Activated naive CD4-positive, alpha-beta T cell treated with anti-CD3 and anti-CD28 coated beads, Interleukin-2, amount 50 U/mL, for 24 hours (primary cell): ENCODE data around the gene IL1R2.

ENCODE experiments used
- H3K27ac Mint-ChIP-seq: one replicate; pipeline ENCODE4 v1.8.0; 2021; ENCODE audit warnings: mild to moderate bottlenecking, mixed read lengths
- H3K27me3 Mint-ChIP-seq: one replicate; pipeline ENCODE4 v1.8.0; 2021; ENCODE audit warnings: mixed read lengths
- H3K36me3 Mint-ChIP-seq: one replicate; pipeline ENCODE4 v1.8.0; 2021; ENCODE audit warnings: mixed read lengths
- H3K4me1 Mint-ChIP-seq: one replicate; pipeline ENCODE4 v1.8.0; 2021; ENCODE audit warnings: mixed read lengths
- H3K4me3 Mint-ChIP-seq: one replicate; pipeline ENCODE4 v1.8.0; 2021; ENCODE audit warnings: mild to moderate bottlenecking, mixed read lengths
- H3K9me3 Mint-ChIP-seq: one replicate; pipeline ENCODE4 v1.8.0; 2021; ENCODE audit warnings: mixed read lengths

Gene IL1R2

GRCh38 chr2:101967826-101968513 is 23.8 kb upstream of the IL1R2 start:
- Mint-ChIP-seq H3K27ac (no peak overlapping the region), H3K36me3 (peaks cover 2% of the 10 kb centered on the region), H3K27me3 (no peaks in the 10 kb centered on the region), H3K4me3 (no peak overlapping the region), H3K9me3 (peaks cover 12% of the 10 kb centered on the region), H3K4me1 (no peaks in the 10 kb centered on the region)

GRCh38 chr2:101969723-101970122 is 22.0 kb upstream of the IL1R2 start:
- no peaks in the 10 kb centered on the region for H3K4me1 Mint-ChIP-seq
- no peak overlapping the region for H3K4me3 Mint-ChIP-seq
- no peak overlapping the region for H3K27ac Mint-ChIP-seq
- H3K9me3 Mint-ChIP-seq = peaks cover 12% of the 10 kb centered on the region
- H3K27me3 Mint-ChIP-seq = no peaks in the 10 kb centered on the region
- peaks cover 2% of the 10 kb centered on the region for H3K36me3 Mint-ChIP-seq

DNA sequence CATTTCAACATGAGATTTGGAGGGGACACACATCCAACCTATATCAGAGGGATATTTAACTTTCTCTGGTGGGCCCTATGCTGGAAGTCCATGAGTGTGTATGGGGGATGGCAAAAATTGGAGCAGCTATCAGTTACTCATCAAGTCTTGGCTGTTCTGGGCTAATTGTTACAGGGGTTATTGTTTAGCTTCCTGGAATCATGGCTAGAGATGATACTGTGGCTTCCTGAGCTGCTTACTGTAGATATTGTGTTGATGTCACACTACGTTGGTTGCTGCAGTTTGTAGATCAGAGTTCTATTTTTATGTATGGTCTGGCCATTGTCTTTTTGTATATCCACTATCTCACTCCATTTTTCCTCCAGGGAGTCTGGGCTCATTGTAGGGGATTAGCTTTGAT is 20.9 kb upstream of the IL1R2 start:
- no peak overlapping the region for H3K4me3 Mint-ChIP-seq
- no peak overlapping the region for H3K27ac Mint-ChIP-seq
- peaks cover 12% of the 10 kb centered on the region for H3K9me3 Mint-ChIP-seq
- H3K36me3 Mint-ChIP-seq = peaks cover 2% of the 10 kb centered on the region
- H3K4me1 Mint-ChIP-seq = no peaks in the 10 kb centered on the region
- H3K27me3 Mint-ChIP-seq = no peaks in the 10 kb centered on the region

DNA sequence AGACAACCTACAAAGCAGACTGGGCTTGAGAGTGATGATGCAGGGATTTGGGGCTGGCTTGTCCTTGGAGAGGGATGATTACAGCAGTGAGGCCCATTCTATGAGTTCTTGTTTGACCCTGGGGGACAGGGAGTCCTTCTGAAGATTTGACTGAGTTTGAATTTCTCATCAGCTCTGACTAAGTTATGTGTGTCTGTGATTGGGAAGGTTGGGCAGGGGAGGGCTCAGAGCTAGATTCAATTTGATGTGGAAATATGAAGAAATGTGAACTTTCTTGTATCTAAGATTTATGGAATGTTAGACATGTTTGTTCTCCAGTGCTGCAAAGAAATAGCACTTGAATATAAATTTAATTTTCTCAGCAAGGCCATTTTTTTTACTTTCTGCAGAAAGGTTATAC is 19.9 kb upstream of the IL1R2 start:
- Mint-ChIP-seq H3K36me3 (peaks cover 2% of the 10 kb centered on the region), H3K4me1 (no peaks in the 10 kb centered on the region), H3K9me3 (peaks cover 12% of the 10 kb centered on the region), H3K4me3 (no peak overlapping the region), H3K27me3 (no peaks in the 10 kb centered on the region), H3K27ac (no peak overlapping the region)

GRCh38 chr2:101972621-101973434 is 18.9 kb upstream of the IL1R2 start:
- H3K27ac Mint-ChIP-seq = peak overlapping the region; percentile 13
- no peak overlapping the region for H3K4me3 Mint-ChIP-seq
- peaks cover 2% of the 10 kb centered on the region for H3K36me3 Mint-ChIP-seq
- no peaks in the 10 kb centered on the region for H3K4me1 Mint-ChIP-seq
- peaks cover 12% of the 10 kb centered on the region for H3K9me3 Mint-ChIP-seq
- no peaks in the 10 kb centered on the region for H3K27me3 Mint-ChIP-seq

DNA sequence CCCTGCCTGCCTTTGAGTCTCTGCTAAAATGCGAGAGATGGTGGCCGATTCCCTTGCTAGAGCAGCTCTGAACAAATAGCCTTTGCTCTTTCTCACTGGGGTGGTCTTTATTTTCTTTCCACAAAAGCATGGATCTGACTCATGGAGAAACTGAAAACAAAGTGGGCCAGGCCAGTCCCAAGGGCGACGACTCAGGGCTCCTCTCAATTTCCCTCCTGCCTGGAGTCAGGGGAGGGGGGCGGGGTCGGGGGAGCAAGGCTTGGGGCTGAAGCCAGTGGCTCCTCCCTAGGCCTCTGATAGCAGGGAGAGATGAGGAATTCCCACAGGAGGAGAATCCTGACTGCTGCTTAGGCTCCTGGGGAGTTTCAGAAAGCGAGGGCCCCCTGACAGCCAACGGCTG is 17.1 kb upstream of the IL1R2 start:
- no peaks in the 10 kb centered on the region for H3K27me3 Mint-ChIP-seq
- H3K4me3 Mint-ChIP-seq = no peak overlapping the region
- H3K27ac Mint-ChIP-seq = no peak overlapping the region
- H3K4me1 Mint-ChIP-seq = no peaks in the 10 kb centered on the region
- H3K36me3 Mint-ChIP-seq = peaks cover 2% of the 10 kb centered on the region
- H3K9me3 Mint-ChIP-seq = peaks cover 12% of the 10 kb centered on the region

DNA sequence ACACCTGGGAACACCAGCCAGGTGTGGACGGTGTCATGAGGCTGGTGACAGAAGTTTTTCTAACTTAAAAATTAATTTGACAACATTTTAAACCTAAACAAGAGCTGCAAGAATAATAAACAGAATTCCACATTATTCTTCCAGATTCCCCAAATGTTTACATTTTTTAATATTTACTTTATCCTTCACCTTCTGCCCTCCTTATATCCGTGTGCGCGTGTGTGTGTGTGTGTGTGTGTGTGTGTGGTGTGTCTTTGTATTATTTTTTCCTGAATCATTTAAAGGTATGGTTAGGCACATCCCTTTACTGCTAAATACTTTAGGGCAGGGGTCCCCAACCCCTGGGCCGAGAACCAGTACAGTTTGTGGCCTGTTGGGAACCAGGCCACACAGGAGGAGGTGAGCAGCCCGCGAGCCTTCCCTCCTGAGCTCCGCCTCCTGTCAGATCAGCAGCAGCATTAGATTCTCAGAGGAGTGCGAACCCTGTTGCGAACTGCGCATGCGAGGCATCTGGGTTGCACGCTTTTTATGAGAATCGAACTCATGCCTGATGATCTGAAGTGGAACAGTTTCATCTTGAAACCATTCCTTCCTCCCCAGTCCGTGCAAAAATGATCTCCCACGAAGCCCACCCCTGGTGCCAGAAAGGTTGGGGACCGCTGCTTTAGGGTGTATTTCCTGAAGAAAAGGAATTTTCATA is 16.4 kb upstream of the IL1R2 start:
- no peaks in the 10 kb centered on the region for H3K27me3 Mint-ChIP-seq
- no peak overlapping the region for H3K27ac Mint-ChIP-seq
- H3K4me1 Mint-ChIP-seq = no peaks in the 10 kb centered on the region
- H3K36me3 Mint-ChIP-seq = peaks cover 2% of the 10 kb centered on the region
- H3K4me3 Mint-ChIP-seq = no peak overlapping the region
- H3K9me3 Mint-ChIP-seq = peaks cover 12% of the 10 kb centered on the region

DNA sequence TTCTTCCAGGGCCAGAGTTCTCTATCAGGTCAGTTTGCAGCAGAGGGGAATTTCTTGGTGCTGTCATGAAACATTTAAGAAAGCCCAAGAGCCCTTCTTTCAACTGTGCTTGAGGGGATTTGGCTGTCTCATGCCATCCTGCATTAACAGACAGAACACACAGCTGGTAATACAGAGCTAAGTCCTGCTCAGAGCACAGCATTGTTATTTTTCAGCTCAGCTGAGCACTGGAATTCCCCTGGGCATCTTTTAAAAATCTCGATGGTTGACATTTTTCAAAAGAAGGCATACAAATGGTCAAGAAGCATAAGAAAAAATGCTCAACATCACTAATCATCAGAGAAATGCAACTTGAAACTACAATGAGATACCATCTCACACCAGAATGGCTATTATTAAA is 14.9 kb upstream of the IL1R2 start:
- H3K4me3 Mint-ChIP-seq = no peak overlapping the region
- H3K27me3 Mint-ChIP-seq = no peaks in the 10 kb centered on the region
- no peaks in the 10 kb centered on the region for H3K4me1 Mint-ChIP-seq
- H3K27ac Mint-ChIP-seq = no peak overlapping the region
- H3K36me3 Mint-ChIP-seq = no peaks in the 10 kb centered on the region
- H3K9me3 Mint-ChIP-seq = peaks cover 8% of the 10 kb centered on the region

DNA sequence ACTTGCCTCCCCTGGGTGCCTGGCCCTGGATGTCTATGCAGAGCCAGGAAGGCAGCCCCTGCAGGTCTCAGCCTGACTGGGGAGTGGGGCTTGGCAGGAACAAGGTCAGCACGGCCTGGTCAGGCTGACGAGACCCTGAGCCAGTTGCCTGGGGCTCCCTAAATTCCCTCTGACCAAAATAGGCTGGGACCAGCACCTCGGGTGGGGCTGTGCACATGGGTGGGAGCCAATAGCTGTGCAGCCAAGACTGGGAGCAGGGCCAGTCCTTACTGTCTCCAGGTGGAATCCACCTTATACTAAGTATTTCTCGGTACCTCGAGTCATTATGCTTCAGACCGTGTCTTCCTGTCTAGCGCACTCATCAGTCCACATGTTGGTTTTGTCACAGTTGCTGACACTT is 11.4 kb upstream of the IL1R2 start:
- Mint-ChIP-seq H3K27ac (peak overlapping the region; percentile 23), H3K4me1 (no peaks in the 10 kb centered on the region), H3K4me3 (no peak overlapping the region), H3K36me3 (no peaks in the 10 kb centered on the region), H3K27me3 (no peaks in the 10 kb centered on the region), H3K9me3 (no peaks in the 10 kb centered on the region)

GRCh38 chr2:101981066-101981465 is 10.7 kb upstream of the IL1R2 start:
- Mint-ChIP-seq H3K4me1 (no peaks in the 10 kb centered on the region), H3K4me3 (no peak overlapping the region), H3K36me3 (no peaks in the 10 kb centered on the region), H3K27ac (no peak overlapping the region), H3K9me3 (no peaks in the 10 kb centered on the region), H3K27me3 (no peaks in the 10 kb centered on the region)

- Mint-ChIP-seq H3K27me3 (no peaks in the 10 kb centered on the region), H3K4me3 (no peak overlapping the region), H3K9me3 (no peaks in the 10 kb centered on the region), H3K4me1 (peaks cover 4% of the 10 kb centered on the region), H3K27ac (no peak overlapping the region), H3K36me3 (no peaks in the 10 kb centered on the region)
Measured at GRCh38 chr2:101981504-101981903, 10.3 kb upstream of the IL1R2 start.

DNA sequence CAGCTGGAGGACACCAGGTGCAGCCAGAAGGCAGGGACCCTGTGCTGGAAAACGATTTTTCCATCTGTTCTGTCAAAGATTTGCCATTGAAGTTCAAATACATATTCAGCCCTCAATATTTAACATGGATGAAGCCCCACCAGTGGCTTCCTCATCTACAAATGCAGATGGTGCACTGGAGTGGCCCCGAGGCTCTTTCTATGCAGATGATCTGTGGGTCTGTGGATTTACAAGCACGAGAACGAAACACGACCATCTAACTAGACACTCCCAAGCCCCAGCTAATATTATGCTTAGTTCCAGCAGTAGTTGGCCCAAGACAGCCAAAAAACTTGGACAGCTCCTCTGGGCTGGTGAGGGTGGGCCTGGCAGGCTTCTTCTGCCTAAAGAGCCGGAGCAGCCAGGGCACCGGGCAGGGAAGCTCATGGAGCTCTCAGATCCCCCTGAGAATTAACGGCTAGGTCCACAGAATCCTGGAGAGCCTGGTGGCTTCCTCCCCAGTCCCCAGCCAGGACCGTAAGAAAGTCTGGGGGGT is 9.2 kb upstream of the IL1R2 start:
- H3K36me3 Mint-ChIP-seq = no peaks in the 10 kb centered on the region
- H3K27me3 Mint-ChIP-seq = no peaks in the 10 kb centered on the region
- no peaks in the 10 kb centered on the region for H3K9me3 Mint-ChIP-seq
- H3K27ac Mint-ChIP-seq = no peak overlapping the region
- no peak overlapping the region for H3K4me3 Mint-ChIP-seq
- H3K4me1 Mint-ChIP-seq = peaks cover 13% of the 10 kb centered on the region

- Mint-ChIP-seq H3K4me1 (peaks cover 17% of the 10 kb centered on the region), H3K36me3 (no peaks in the 10 kb centered on the region), H3K27ac (no peak overlapping the region), H3K27me3 (no peaks in the 10 kb centered on the region), H3K9me3 (no peaks in the 10 kb centered on the region), H3K4me3 (no peak overlapping the region)
Measured at GRCh38 chr2:101983486-101983885, 8.3 kb upstream of the IL1R2 start.

- H3K4me3 Mint-ChIP-seq = no peak overlapping the region
- no peaks in the 10 kb centered on the region for H3K9me3 Mint-ChIP-seq
- no peaks in the 10 kb centered on the region for H3K27me3 Mint-ChIP-seq
- no peak overlapping the region for H3K27ac Mint-ChIP-seq
- no peaks in the 10 kb centered on the region for H3K36me3 Mint-ChIP-seq
- H3K4me1 Mint-ChIP-seq = peaks cover 17% of the 10 kb centered on the region
Measured at GRCh38 chr2:101983928-101984327, 7.8 kb upstream of the IL1R2 start.

DNA sequence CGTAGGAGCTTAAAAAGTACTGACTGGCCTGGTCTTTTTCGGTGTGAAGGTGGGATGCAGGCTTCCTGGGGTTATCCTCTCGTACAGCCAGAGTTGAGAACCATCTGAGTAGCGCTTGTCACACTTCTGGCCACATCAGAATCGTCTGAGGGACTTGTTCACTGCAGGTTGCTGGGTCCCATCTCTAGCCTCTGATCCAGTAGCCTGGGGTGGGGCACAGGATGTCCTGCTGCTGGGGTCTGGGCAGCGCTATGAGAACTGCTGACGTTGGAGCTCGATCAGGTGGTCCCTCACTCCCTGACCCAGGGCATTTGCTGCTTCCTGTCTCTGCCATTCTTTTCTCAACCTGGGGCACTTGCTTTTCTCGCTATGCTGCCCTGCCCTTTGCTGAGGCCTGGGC is 7.1 kb upstream of the IL1R2 start:
- H3K27ac Mint-ChIP-seq = no peak overlapping the region
- H3K27me3 Mint-ChIP-seq = peaks cover under 1% of the 10 kb centered on the region
- peaks cover 17% of the 10 kb centered on the region for H3K4me1 Mint-ChIP-seq
- H3K4me3 Mint-ChIP-seq = no peak overlapping the region
- no peaks in the 10 kb centered on the region for H3K9me3 Mint-ChIP-seq
- H3K36me3 Mint-ChIP-seq = no peaks in the 10 kb centered on the region
